Measurements from ENCODE around the gene PLA2G3.
"Not testable (repeated sequence)": the region's sequence is repeated elsewhere in the genome, so short reads cannot be mapped to it uniquely, and the experiment has no call there.

The PLA2G3 gene

DNA sequence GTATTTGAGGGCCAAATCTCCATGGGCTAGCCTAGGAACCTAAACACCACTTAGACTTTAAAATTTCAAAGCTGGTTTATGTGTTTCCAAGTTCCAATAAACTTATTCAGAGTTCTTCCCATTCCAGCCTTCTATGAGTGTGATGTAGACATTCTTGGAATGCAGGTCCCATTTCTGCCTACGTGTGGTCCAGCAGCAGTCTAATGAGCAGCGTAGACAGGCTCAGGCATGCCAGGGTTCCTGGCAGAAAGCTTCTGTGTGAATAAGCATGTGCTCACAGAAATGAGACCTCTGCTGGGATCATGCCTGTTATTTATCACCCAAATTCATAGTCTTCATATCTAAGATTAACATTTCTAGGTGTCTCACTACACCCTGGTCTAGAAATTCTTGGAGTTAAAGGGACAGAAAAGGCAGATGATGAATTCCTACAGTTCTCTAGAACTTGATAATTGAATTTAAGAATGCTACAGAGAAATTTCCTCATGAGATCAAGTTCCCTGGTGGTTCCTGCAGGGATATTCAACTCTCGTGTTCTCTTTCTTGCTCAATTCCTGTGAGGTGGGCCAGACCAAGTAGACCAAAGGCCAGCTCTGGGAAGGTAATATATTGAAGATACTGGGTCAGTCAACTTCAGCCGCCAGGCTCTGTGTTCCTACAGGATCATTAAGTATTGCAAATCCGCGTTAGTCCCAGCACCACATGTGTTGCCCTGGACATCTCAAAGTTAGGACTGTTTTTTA, 37.3 kb upstream of the PLA2G3 start:
- DNase-seq (ENCODE audit: insufficient read length, low spot score), result no peak
- FAIRE-seq, result no peak
- TF ChIP-seq, protein P1, sequence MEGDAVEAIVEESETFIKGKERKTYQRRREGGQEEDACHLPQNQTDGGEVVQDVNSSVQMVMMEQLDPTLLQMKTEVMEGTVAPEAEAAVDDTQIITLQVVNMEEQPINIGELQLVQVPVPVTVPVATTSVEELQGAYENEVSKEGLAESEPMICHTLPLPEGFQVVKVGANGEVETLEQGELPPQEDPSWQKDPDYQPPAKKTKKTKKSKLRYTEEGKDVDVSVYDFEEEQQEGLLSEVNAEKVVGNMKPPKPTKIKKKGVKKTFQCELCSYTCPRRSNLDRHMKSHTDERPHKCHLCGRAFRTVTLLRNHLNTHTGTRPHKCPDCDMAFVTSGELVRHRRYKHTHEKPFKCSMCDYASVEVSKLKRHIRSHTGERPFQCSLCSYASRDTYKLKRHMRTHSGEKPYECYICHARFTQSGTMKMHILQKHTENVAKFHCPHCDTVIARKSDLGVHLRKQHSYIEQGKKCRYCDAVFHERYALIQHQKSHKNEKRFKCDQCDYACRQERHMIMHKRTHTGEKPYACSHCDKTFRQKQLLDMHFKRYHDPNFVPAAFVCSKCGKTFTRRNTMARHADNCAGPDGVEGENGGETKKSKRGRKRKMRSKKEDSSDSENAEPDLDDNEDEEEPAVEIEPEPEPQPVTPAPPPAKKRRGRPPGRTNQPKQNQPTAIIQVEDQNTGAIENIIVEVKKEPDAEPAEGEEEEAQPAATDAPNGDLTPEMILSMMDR (IDR thresholded peaks at IDR 0.05; ENCODE audit: insufficient read depth, missing control alignments), result no peak

DNA sequence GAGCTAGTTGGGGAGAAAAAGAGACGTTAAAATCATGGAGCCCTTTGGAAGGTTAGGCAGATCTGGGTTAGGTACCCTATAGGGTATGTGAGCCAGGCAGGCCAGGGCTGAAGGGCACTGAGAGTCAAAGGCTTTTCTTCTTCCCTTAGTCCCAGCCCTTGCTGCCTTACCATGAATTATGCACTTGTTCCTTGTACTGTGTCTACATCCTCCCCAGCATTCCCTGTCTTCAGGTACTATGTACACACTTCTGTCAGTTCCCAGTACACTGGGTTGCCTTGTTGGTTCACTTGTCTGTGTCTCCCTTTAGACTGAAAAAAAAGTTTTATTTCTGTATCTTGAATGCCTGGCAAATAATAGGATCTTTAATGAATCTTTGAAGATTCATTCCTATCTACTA, 36.6 kb upstream of the PLA2G3 start:
- TF ChIP-seq, protein P1 (IDR thresholded peaks at IDR 0.05; ENCODE audit: insufficient read depth, missing control alignments), result no peak
- no peak for DNase-seq (ENCODE audit: insufficient read length, low spot score)
- no peak for FAIRE-seq

- FAIRE-seq (no peak), DNase-seq (ENCODE audit: insufficient read length, low spot score) (no peak)
Observed at GRCh38 chr22:31173386-31174145, 33.3 kb upstream of the PLA2G3 start.

DNA sequence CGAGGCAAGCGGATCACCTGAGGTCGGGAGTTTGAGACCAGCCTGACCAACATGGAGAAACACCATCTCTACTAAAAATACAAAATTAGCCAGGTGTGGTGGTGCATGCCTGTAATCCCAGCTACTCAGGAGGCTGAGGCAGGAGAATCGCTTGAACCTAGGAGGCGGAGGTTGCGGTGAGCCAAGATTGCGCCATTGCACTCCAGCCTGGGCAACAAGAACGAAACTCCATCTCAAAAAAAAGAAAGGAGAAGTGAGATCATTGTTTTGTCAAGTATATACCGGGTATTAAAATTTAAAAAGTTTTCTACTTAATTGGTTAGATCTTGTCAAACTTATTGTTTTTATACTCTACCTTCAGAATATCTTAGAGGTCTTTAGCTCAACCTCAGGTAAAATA, 31.4 kb upstream of the PLA2G3 start:
- FAIRE-seq; DNase-seq (ENCODE audit: insufficient read length, low spot score): not testable (repeated sequence)

More at GRCh38 chr22:31173386-31174145, 33.3 kb upstream of the PLA2G3 start:
- TF ChIP-seq, protein P1 (IDR thresholded peaks at IDR 0.05; ENCODE audit: insufficient read depth, missing control alignments), result no peak

DNA sequence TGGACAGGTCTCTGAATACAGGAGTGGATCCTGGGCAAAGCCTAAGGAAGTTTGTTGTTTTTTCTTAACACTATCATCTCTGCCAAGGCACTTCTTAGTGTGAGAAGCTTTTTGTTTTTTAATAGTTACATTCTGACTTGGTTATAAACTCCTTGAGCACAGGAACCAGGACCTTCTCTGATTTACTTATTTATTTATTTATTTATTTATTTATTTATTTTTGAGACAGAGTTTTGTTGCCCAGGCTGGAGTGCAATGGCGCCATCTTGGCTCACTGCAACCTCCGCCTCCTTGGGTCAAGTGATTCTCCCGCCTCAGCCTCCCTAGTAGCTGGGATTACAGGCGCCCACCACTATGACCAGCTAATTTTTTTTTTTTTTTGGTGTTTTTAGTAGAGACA, 30.7 kb upstream of the PLA2G3 start:
- DNase-seq (ENCODE audit: insufficient read length, low spot score), result no peak
- TF ChIP-seq, protein P1 (IDR thresholded peaks at IDR 0.05; ENCODE audit: insufficient read depth, missing control alignments), result no peak
- no peak for FAIRE-seq

GRCh38 chr22:31162015-31162765, 21.9 kb upstream of the PLA2G3 start:
- TF ChIP-seq, protein P1 (IDR thresholded peaks at IDR 0.05; ENCODE audit: insufficient read depth, missing control alignments), result no peak
- FAIRE-seq, result no peak
- DNase-seq (ENCODE audit: insufficient read length, low spot score), result no peak

DNA sequence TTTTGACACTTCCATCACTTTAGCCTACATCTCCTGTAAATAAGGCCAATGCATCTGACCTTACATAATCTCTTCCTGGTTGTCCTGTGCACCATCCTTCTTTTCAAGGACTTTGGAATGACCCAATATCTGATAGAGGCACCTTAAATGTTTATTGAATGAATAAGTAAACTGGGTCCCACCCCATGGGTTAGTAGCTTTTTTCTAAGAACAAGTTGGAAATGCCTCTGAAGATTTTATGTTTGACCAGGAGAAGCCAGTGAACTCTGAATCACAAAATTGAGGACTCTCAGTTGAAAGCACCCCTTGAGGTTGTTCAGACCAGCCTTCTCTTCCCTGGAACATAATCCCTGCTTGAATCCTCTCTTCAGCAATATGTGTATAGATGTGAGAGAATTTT, 21.1 kb upstream of the PLA2G3 start:
- FAIRE-seq (no peak), DNase-seq (ENCODE audit: insufficient read length, low spot score) (no peak)
- TF ChIP-seq, protein P1 (IDR thresholded peaks at IDR 0.05; ENCODE audit: insufficient read depth, missing control alignments), result no peak
